HCT116 (cell line): ENCODE measurements around the gene MTUS2. TPM values are rescaled to one million over a fixed set of nuclear protein-coding genes. Genes with fewer than 3 reads are reported as not detected.

Experiments used
- ATAC-seq: fragments of 200-7000 bp; cut with Tn5 transposase; 2 replicates; pipeline ENCODE4 v1.9.1; 2020; ENCODE audit warnings: mild to moderate bottlenecking, moderate library complexity
- BruUV-seq: library from RNA; stranded (reverse); fragments of 400-500 nt; replicated peaks from 2 replicates; lab custom pipeline; 2021; lab: Mats Ljungman, UMichigan
- CTCF ChIA-PET: fragments of 300-600 bp; sonication (Branson Sonifier 250); formaldehyde crosslinking; loops from one replicate; lab custom pipeline; 2021; ENCODE audit warnings: antibody characterized with exemption; lab: Charles Lee
- POLR2A ChIA-PET: fragments of 300-600, 350-600 bp; sonication (Branson Sonifier 250); formaldehyde crosslinking; loops from one replicate; lab custom pipeline; 2021; ENCODE audit warnings: antibody characterized with exemption; lab: Charles Lee
- RAD21 ChIA-PET, 2 experiments: fragments of 300-600 bp; sonication (Branson Sonifier 250); formaldehyde crosslinking; loops; one replicate each; lab custom pipeline; 2023; ENCODE audit warnings: low total read pairs in 2 of 2; ENCODE audit not compliant: uncharacterized antibody in 2 of 2, unreplicated experiment in 2 of 2, low non-redundant PET in 1 of 2; lab: Charles Lee
- DNase-seq: peaks from one replicate; pipeline ENCODE4 v3.0.0-alpha.2; 2010; ENCODE audit warnings: low read depth, low spot score
- H2AFZ ChIP-seq: fragments of 200-600 bp; shearing (Covaris generic), sonication (generic); 2 replicates; pipeline ENCODE4 v1.6.1; 2017; ENCODE audit warnings: low read depth, mixed run types, mixed read lengths, antibody characterized with exemption, low read length; ENCODE audit not compliant: poor library complexity, severe bottlenecking
- H3K27ac ChIP-seq: 2 replicates; pipeline ENCODE4 v1.5.1; 2012; ENCODE audit warnings: low read depth, low read length
- H3K27me3 ChIP-seq: fragments of 200-600 bp; sonication (generic); 2 replicates; pipeline ENCODE4 v1.6.1; 2016; ENCODE audit warnings: mixed run types, low read length, mixed read lengths; ENCODE audit not compliant: insufficient read depth
- H3K36me3 ChIP-seq, 2 experiments: fragments of 200-500 bp in 1 of 2; fragments of 200-600 bp in 1 of 2; sonication (Bioruptor generic) in 1 of 2; sonication (generic) in 1 of 2; 2 replicates each; pipeline versions ENCODE4 v1.5.1 to v1.6.1; 2014 to 2016; ENCODE audit warnings: low read length in 2 of 2, inconsistent platforms in 1 of 2, mixed read lengths in 1 of 2, mixed run types in 1 of 2; ENCODE audit not compliant: insufficient read depth in 2 of 2, control insufficient read depth in 1 of 2
- H3K4me1 ChIP-seq, 2 experiments: fragments of 200-600 bp in 1 of 2; sonication (generic) in 1 of 2; 2 replicates each; pipeline versions ENCODE4 v1.5.1 to v1.6.1; 2012 to 2017; ENCODE audit warnings: low read length in 2 of 2, inconsistent platforms in 1 of 2, mild to moderate bottlenecking in 1 of 2, mixed read lengths in 1 of 2, mixed run types in 1 of 2, moderate library complexity in 1 of 2; ENCODE audit not compliant: insufficient read depth in 2 of 2, control insufficient read depth in 1 of 2
- H3K4me2 ChIP-seq: fragments of 200-600 bp; sonication (generic); 2 replicates; pipeline ENCODE4 v1.6.1; 2017; ENCODE audit warnings: mixed run types, low read length, mixed read lengths
- H3K4me3 ChIP-seq, 2 experiments: fragments of 200-600 bp in 1 of 2; sonication (generic) in 1 of 2; replicated peaks in 1 of 2; 2 replicates each; pipeline ENCODE4 v1.5.1; 2011 to 2016; ENCODE audit warnings: low read length in 2 of 2, control low read depth in 1 of 2, low read depth in 1 of 2, mild to moderate bottlenecking in 1 of 2, mixed read lengths in 1 of 2, mixed run types in 1 of 2
- H3K79me2 ChIP-seq: fragments of 200-600 bp; sonication (generic); 2 replicates; pipeline ENCODE4 v1.6.1; 2017; ENCODE audit warnings: mild to moderate bottlenecking, mixed run types, low read length, moderate library complexity, mixed read lengths; ENCODE audit not compliant: insufficient read depth
- H3K9ac ChIP-seq: fragments of 200-600 bp; sonication (generic); 2 replicates; pipeline ENCODE4 v1.6.1; 2016; ENCODE audit warnings: low read length, mixed read lengths
- H3K9me2 ChIP-seq: fragments of 200-600 bp; sonication (generic), shearing (Covaris generic); 2 replicates; pipeline ENCODE4 v1.6.1; 2017; ENCODE audit warnings: mixed run types, mild to moderate bottlenecking, moderate library complexity; ENCODE audit not compliant: insufficient read depth
- H3K9me3 ChIP-seq, 2 experiments: fragments of 200-500 bp in 1 of 2; fragments of 200-600 bp in 1 of 2; sonication (Bioruptor generic) in 1 of 2; sonication (generic) in 1 of 2; 2 replicates each; pipeline ENCODE4 v1.6.1; 2014 to 2017; ENCODE audit warnings: low read length in 2 of 2, mixed read lengths in 2 of 2, inconsistent platforms in 1 of 2, low read depth in 1 of 2, mild to moderate bottlenecking in 1 of 2, mixed run types in 1 of 2, moderate library complexity in 1 of 2; ENCODE audit not compliant: control insufficient read depth in 1 of 2, insufficient read depth in 1 of 2
- H4K20me1 ChIP-seq: fragments of 200-600 bp; sonication (generic), shearing (Covaris generic); 2 replicates; pipeline ENCODE4 v1.6.1; 2017; ENCODE audit warnings: mixed run types, mild to moderate bottlenecking, moderate library complexity; ENCODE audit not compliant: insufficient read depth
- CBX3 ChIP-seq: IDR thresholded peaks from 2 replicates; pipeline ENCODE4 v1.6.1; 2012; ENCODE audit warnings: low read depth
- EGR1 ChIP-seq: IDR thresholded peaks from 2 replicates; pipeline ENCODE4 v1.6.1; 2012; ENCODE audit warnings: low read depth
- ELF1 ChIP-seq: IDR thresholded peaks from 2 replicates; pipeline ENCODE4 v1.6.1; 2012; ENCODE audit warnings: low read depth, borderline replicate concordance
- FOSL1 ChIP-seq: IDR thresholded peaks from 2 replicates; pipeline ENCODE4 v1.6.1; 2012; ENCODE audit warnings: low read depth
- POLR2A ChIP-seq: IDR thresholded peaks from 2 replicates; pipeline ENCODE4 v1.7.0; 2011; ENCODE audit warnings: borderline replicate concordance; ENCODE audit not compliant: insufficient read depth, insufficient read length; ENCODE audit errors: extremely low read depth
- POLR2AphosphoS5 ChIP-seq: IDR thresholded peaks from 2 replicates; pipeline ENCODE4 v1.6.1; 2011; ENCODE audit warnings: mild to moderate bottlenecking, low read depth, low read length, moderate library complexity
- RAD21 ChIP-seq: IDR thresholded peaks from 2 replicates; pipeline ENCODE4 v1.6.1; 2012; ENCODE audit warnings: low read depth, mild to moderate bottlenecking
- SIN3A ChIP-seq: IDR thresholded peaks from 2 replicates; pipeline ENCODE4 v1.6.1; 2012; ENCODE audit warnings: low read depth
- TCF7L2 ChIP-seq: IDR thresholded peaks from 2 replicates; pipeline ENCODE4 v1.7.0; 2011; ENCODE audit warnings: borderline replicate concordance, inconsistent platforms; ENCODE audit not compliant: insufficient read depth, insufficient read length; ENCODE audit errors: extremely low read depth
- ZFX ChIP-seq: fragments of 450-650 bp; IDR thresholded peaks from 2 replicates; pipeline ENCODE4 v1.6.1; 2017
- ZNF274 ChIP-seq: fragments of 200-500 bp; sonication (Bioruptor generic); IDR thresholded peaks from 2 replicates; pipeline ENCODE4 v1.6.1; 2014; ENCODE audit warnings: mild to moderate bottlenecking, low read depth, low read length, inconsistent platforms
- intact Hi-C: fragments of 100-400 bp; cut with micrococcal nuclease; formaldehyde crosslinking; loops from 2 replicates; pipeline ENCODE4 v1.10.0; 2022
- total RNA-seq: library from RNA; stranded (reverse); gene quantifications from one replicate; pipeline ENCODE4 v1.2.1, GENCODE V29; 2021; ENCODE audit not compliant: unreplicated experiment
- TF ChIP-seq, protein P1 (sequence below), 3 experiments: fragments of 200-600 bp in 1 of 3; sonication (generic) in 1 of 3; IDR thresholded peaks in 2 of 3; conservative IDR thresholded peaks in 1 of 3; 2 replicates each; pipeline ENCODE4 v1.5.1; 2012 to 2017; ENCODE audit warnings: low read depth in 2 of 3, low read length in 2 of 3, antibody characterized with exemption in 1 of 3, borderline replicate concordance in 1 of 3, control low read depth in 1 of 3, mild to moderate bottlenecking in 1 of 3, mixed read lengths in 1 of 3, mixed run types in 1 of 3, moderate library complexity in 1 of 3; ENCODE audit not compliant: insufficient read depth in 1 of 3
- TF ChIP-seq, protein P2 (sequence below): IDR thresholded peaks from 2 replicates; pipeline ENCODE4 v1.6.1; 2012
- TF ChIP-seq, protein P3 (sequence below): IDR thresholded peaks from 2 replicates; pipeline ENCODE4 v1.6.1; 2011; ENCODE audit warnings: mild to moderate bottlenecking, low read length, moderate library complexity; ENCODE audit not compliant: insufficient replicate concordance; ENCODE audit errors: extremely low read depth

Gene MTUS2
- total RNA-seq, 1 experiment from 2014 or later, result 0.02 TPM

DNA sequence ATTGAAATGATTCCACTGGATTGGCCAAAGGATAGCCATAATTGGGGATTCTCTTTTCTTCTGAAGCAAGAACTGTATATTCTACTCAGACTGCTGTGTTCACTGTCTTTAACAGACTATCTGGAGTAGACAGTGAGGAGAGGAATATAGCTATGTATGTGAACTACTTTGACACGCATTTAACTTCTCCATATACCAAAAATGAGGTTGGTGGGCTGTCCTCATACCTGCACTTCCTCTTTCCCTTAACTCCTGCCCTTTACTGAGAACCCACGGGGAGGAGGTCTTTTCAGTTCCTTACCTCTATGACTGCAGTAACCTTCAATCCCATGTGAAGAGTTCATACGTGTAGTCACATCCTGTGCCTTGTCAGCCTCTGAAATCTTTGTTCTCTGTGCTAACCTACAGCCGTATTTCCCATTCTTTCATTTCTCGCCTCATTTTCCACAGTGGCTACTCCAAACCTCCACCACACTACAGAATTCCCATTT, 305.8 kb downstream of the MTUS2 start:
- CTCF ChIA-PET, result no interaction called here
- DNase-seq (no peak), ATAC-seq (no peak)
- Histone ChIP-seq H3K9ac (no peak overlapping the region), H3K9me3 (no peaks in the 10 kb centered on the region), H3K27me3 (peaks cover 20% of the 10 kb centered on the region), H3K27ac (no peak overlapping the region), H3K4me2 (no peak overlapping the region), H3K79me2 (no peaks in the 10 kb centered on the region), H3K4me1 (no peaks in the 10 kb centered on the region), H4K20me1 (no peaks in the 10 kb centered on the region; the same call in 1 of the 2 replicates), H2AFZ (no peak overlapping the region), H3K36me3 (no peaks in the 10 kb centered on the region), H3K9me2 (no peaks in the 10 kb centered on the region), H3K4me3 (no peak overlapping the region)
- TF ChIP-seq, protein P1, sequence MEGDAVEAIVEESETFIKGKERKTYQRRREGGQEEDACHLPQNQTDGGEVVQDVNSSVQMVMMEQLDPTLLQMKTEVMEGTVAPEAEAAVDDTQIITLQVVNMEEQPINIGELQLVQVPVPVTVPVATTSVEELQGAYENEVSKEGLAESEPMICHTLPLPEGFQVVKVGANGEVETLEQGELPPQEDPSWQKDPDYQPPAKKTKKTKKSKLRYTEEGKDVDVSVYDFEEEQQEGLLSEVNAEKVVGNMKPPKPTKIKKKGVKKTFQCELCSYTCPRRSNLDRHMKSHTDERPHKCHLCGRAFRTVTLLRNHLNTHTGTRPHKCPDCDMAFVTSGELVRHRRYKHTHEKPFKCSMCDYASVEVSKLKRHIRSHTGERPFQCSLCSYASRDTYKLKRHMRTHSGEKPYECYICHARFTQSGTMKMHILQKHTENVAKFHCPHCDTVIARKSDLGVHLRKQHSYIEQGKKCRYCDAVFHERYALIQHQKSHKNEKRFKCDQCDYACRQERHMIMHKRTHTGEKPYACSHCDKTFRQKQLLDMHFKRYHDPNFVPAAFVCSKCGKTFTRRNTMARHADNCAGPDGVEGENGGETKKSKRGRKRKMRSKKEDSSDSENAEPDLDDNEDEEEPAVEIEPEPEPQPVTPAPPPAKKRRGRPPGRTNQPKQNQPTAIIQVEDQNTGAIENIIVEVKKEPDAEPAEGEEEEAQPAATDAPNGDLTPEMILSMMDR (IDR thresholded peaks at IDR 0.05 in 2 of 3, conservative IDR thresholded peaks at IDR 0.05 in 1 of 3; ENCODE audit: borderline replicate concordance in 1 of 3, insufficient read depth in 1 of 3, low read depth in 2 of 3, low read length in 2 of 3), result no peak
- TF ChIP-seq CBX3 (no peak), RAD21 (no peak), FOSL1 (no peak), ZFX (no peak), TCF7L2 (no peak)
- TF ChIP-seq, protein P2, sequence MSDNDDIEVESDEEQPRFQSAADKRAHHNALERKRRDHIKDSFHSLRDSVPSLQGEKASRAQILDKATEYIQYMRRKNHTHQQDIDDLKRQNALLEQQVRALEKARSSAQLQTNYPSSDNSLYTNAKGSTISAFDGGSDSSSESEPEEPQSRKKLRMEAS, result no peak
- POLR2A ChIA-PET, result no interaction called here
- RAD21 ChIA-PET, result no interaction called here
- intact Hi-C loops, result no loop called here
- no TSS peak for BruUV-seq

DNA sequence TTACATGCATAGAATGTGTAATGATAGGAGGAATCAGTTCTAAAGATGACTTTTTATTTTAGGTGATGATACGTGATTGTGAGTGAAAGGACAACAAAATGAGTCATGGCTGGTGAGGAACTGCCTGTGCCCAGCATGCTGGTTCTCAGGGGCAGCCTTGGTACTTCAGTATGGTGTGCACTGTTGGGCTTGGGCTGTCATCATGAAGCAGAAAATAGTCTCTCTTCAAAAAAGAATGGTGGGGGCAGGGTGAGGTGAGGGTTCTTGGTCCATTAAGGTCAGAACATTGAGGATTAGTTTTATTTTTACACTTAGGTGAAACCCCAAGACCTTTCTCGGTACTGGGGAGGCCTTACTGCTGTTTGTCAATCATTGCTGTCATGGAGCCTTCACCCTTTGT, 309.5 kb downstream of the MTUS2 start:
- intact Hi-C loops, result no loop called here
- no peak overlapping the region for H3K27ac ChIP-seq
- POLR2A ChIA-PET, result no interaction called here
- H3K9me3 ChIP-seq, result no peaks in the 10 kb centered on the region
- TF ChIP-seq SIN3A (no peak), EGR1 (no peak), FOSL1 (no peak), ELF1 (no peak), ZNF274 (no peak), ZFX (no peak), POLR2AphosphoS5 (no peak), POLR2A (no peak)
- TF ChIP-seq, protein P3, sequence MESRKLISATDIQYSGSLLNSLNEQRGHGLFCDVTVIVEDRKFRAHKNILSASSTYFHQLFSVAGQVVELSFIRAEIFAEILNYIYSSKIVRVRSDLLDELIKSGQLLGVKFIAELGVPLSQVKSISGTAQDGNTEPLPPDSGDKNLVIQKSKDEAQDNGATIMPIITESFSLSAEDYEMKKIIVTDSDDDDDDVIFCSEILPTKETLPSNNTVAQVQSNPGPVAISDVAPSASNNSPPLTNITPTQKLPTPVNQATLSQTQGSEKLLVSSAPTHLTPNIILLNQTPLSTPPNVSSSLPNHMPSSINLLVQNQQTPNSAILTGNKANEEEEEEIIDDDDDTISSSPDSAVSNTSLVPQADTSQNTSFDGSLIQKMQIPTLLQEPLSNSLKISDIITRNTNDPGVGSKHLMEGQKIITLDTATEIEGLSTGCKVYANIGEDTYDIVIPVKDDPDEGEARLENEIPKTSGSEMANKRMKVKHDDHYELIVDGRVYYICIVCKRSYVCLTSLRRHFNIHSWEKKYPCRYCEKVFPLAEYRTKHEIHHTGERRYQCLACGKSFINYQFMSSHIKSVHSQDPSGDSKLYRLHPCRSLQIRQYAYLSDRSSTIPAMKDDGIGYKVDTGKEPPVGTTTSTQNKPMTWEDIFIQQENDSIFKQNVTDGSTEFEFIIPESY, result no peak
- TF ChIP-seq, protein P2, result no peak
- RAD21 ChIA-PET, result no interaction called here
- peaks cover 16% of the 10 kb centered on the region for H3K27me3 ChIP-seq
- H3K9ac ChIP-seq, result no peak overlapping the region
- BruUV-seq, result no TSS peak
- ATAC-seq (no peak), DNase-seq (no peak)
- no peaks in the 10 kb centered on the region for H3K9me2 ChIP-seq
- no peak overlapping the region for H2AFZ ChIP-seq
- H3K36me3 ChIP-seq, result no peaks in the 10 kb centered on the region
- no peaks in the 10 kb centered on the region for H3K4me1 ChIP-seq
- no peak overlapping the region for H3K4me3 ChIP-seq
- H4K20me1 ChIP-seq, result no peaks in the 10 kb centered on the region; the same call in 1 of the 2 replicates
- H3K4me2 ChIP-seq, result no peak overlapping the region
- CTCF ChIA-PET, result no interaction called here
- no peaks in the 10 kb centered on the region for H3K79me2 ChIP-seq
